ENCODE measurements around the gene IL2RG. TPM values are rescaled to one million over a fixed set of nuclear protein-coding genes. Genes with fewer than 3 reads are reported as not detected.
A peak's percentile ranks its signal among the peaks of the same experiment; 100 is the strongest.

Gene IL2RG
- total RNA-seq, 4 donors from 2014 or later = 3.8 to 231 (median 44.0) TPM

GRCh38 chrX:71103110-71103983, 8.0 kb downstream of the IL2RG start:
- intact Hi-C loops (cut with DNase I; ENCODE audit: low total_unique reads) (no loop called here), in situ Hi-C loops (cut with MboI; ENCODE audit: low pct_ligation_motif_present in 1 of 4, low pct_unique_long_range_greater_than_20kb in 1 of 4, low sequenced_read_pairs in 3 of 4) (no loop called here)
- Histone ChIP-seq H3K9me3 (no peaks in the 10 kb centered on the region), H3K36me3 (no peaks in the 10 kb centered on the region), H3K4me3 (no peak overlapping the region), H3K27me3 (no peaks in the 10 kb centered on the region), H3K4me1 (peaks cover 7 to 12% (median 9%) of the 10 kb centered on the region in 4 donors), H3K27ac (peak overlapping the region; percentile 31 to 65 (median 45))
- TF ChIP-seq POLR2A (IDR thresholded peaks at IDR 0.05) (no peak), POLR2AphosphoS5 (IDR thresholded peaks at IDR 0.05) (no peak), EP300 (IDR thresholded peaks at IDR 0.05; ENCODE audit: low read depth) (no peak), CTCF (IDR thresholded peaks at IDR 0.05) (no peak)
- DNase-seq = peak; percentile 53
- WGBS, 2 donors (ENCODE audit: low coverage in 1 of 2) = 17 to 41% methylated on average over 1 to 9 of the region's 10 CpGs

GRCh38 chrX:71102292-71102691, 9.1 kb downstream of the IL2RG start:
- H3K27ac ChIP-seq = no peak overlapping the region

GRCh38 chrX:71100581-71101505, 10.5 kb downstream of the IL2RG start:
- intact Hi-C loops (cut with DNase I; ENCODE audit: low total_unique reads) (no loop called here), in situ Hi-C loops (cut with MboI; ENCODE audit: low pct_ligation_motif_present in 1 of 4, low pct_unique_long_range_greater_than_20kb in 1 of 4, low sequenced_read_pairs in 3 of 4) (no loop called here)
- Histone ChIP-seq H3K27ac (no peak overlapping the region), H3K4me1 (peaks cover 11 to 23% (median 19%) of the 10 kb centered on the region in 4 donors), H3K36me3 (no peaks in the 10 kb centered on the region), H3K27me3 (no peaks in the 10 kb centered on the region), H3K4me3 (no peak overlapping the region), H3K9me3 (no peaks in the 10 kb centered on the region)
- DNase-seq = no peak
- WGBS, 2 donors (ENCODE audit: low coverage in 1 of 2) = 80% methylated on average over 31 of the region's 31 CpGs; no CpG with 5 or more reads in 1 of the 2 donors
- TF ChIP-seq CTCF (IDR thresholded peaks at IDR 0.05) (no peak), POLR2AphosphoS5 (IDR thresholded peaks at IDR 0.05) (no peak), EP300 (IDR thresholded peaks at IDR 0.05; ENCODE audit: low read depth) (no peak), POLR2A (IDR thresholded peaks at IDR 0.05) (no peak)

More at GRCh38 chrX:71102292-71102691, 9.1 kb downstream of the IL2RG start:
- H3K27me3 ChIP-seq = no peaks in the 10 kb centered on the region
- in situ Hi-C loops (cut with MboI; ENCODE audit: low pct_ligation_motif_present in 1 of 4, low pct_unique_long_range_greater_than_20kb in 1 of 4, low sequenced_read_pairs in 3 of 4) = no loop called here
- 55% methylated on average over 3 of the region's 3 CpGs; no CpG with 5 or more reads in 1 of the 2 donors for WGBS, 2 donors (ENCODE audit: low coverage in 1 of 2)
- intact Hi-C loops (cut with DNase I; ENCODE audit: low total_unique reads) = no loop called here
- H3K4me1 ChIP-seq = peaks cover 8 to 17% (median 14%) of the 10 kb centered on the region in 4 donors
- no peak for DNase-seq
- H3K36me3 ChIP-seq = no peaks in the 10 kb centered on the region
- TF ChIP-seq CTCF (IDR thresholded peaks at IDR 0.05) (no peak), POLR2A (IDR thresholded peaks at IDR 0.05) (no peak), EP300 (IDR thresholded peaks at IDR 0.05; ENCODE audit: low read depth) (no peak), POLR2AphosphoS5 (IDR thresholded peaks at IDR 0.05) (no peak)
- H3K9me3 ChIP-seq = no peaks in the 10 kb centered on the region
- no peak overlapping the region for H3K4me3 ChIP-seq

- no peaks in the 10 kb centered on the region for H3K9me3 ChIP-seq
- H3K27me3 ChIP-seq = no peaks in the 10 kb centered on the region
- no peak overlapping the region for H3K4me3 ChIP-seq
- DNase-seq = no peak
- no peak overlapping the region for H3K27ac ChIP-seq
- intact Hi-C loops (cut with DNase I; ENCODE audit: low total_unique reads) = no loop called here
- WGBS, 2 donors (ENCODE audit: low coverage in 1 of 2) = 66% methylated on average over 4 of the region's 4 CpGs; no CpG with 5 or more reads in 1 of the 2 donors
- in situ Hi-C loops (cut with MboI; ENCODE audit: low pct_ligation_motif_present in 1 of 4, low pct_unique_long_range_greater_than_20kb in 1 of 4, low sequenced_read_pairs in 3 of 4) = loop anchor here in 1 of 4 donors (25.0 kb wide), 1 partner anchor 88 kb away; no protein-coding TSS in a partner anchor
- TF ChIP-seq EP300 (IDR thresholded peaks at IDR 0.05; ENCODE audit: low read depth) (no peak), POLR2A (IDR thresholded peaks at IDR 0.05) (no peak), CTCF (IDR thresholded peaks at IDR 0.05) (no peak), POLR2AphosphoS5 (IDR thresholded peaks at IDR 0.05) (no peak)
- H3K36me3 ChIP-seq = no peaks in the 10 kb centered on the region
- H3K4me1 ChIP-seq = peaks cover 15 to 29% (median 19%) of the 10 kb centered on the region in 4 donors
Measured at GRCh38 chrX:71099736-71100135, 11.6 kb downstream of the IL2RG start.

Measured in transverse colon (tissue), 4 donors.